ENCODE measurements around the gene GCN1. TPM values are rescaled to one million over a fixed set of nuclear protein-coding genes. Genes with fewer than 3 reads are reported as not detected.
"Not testable (repeated sequence)": the region's sequence is repeated elsewhere in the genome, so short reads cannot be mapped to it uniquely, and the experiment has no call there.

The GCN1 gene
- total RNA-seq, 1 donor from 2014 or later = 62.6 TPM

- intact Hi-C loops (cut with DNase I) = no loop called here
- DNase-seq (ENCODE audit: extremely low spot score in 2 of 2) = no peak
- H3K27me3 ChIP-seq = no peaks in the 10 kb centered on the region
- TF ChIP-seq POLR2AphosphoS5 (IDR thresholded peaks at IDR 0.05; ENCODE audit: insufficient read depth in 1 of 2, low read depth in 1 of 2) (no peak), CTCF (IDR thresholded peaks at IDR 0.05) (no peak), POLR2A (IDR thresholded peaks at IDR 0.05) (no peak)
- peaks cover 0 to 85% of the 10 kb centered on the region in 2 donors for H3K36me3 ChIP-seq
- no peaks in the 10 kb centered on the region for H3K4me1 ChIP-seq
- H3K4me3 ChIP-seq = no peak overlapping the region
- no peak overlapping the region for H3K27ac ChIP-seq
- no peaks in the 10 kb centered on the region for H3K9me3 ChIP-seq
Measured at GRCh38 chr12:120215766-120216735, 21.5 kb upstream of the GCN1 start.

- H3K36me3 ChIP-seq = peaks cover 0 to 81% of the 10 kb centered on the region in 2 donors
- H3K4me1 ChIP-seq = no peaks in the 10 kb centered on the region
- no peak overlapping the region for H3K27ac ChIP-seq
- no peak overlapping the region for H3K4me3 ChIP-seq
- H3K27me3 ChIP-seq = no peaks in the 10 kb centered on the region
- TF ChIP-seq POLR2A (IDR thresholded peaks at IDR 0.05) (no peak), CTCF (IDR thresholded peaks at IDR 0.05) (no peak), POLR2AphosphoS5 (IDR thresholded peaks at IDR 0.05; ENCODE audit: insufficient read depth in 1 of 2, low read depth in 1 of 2) (no peak)
- intact Hi-C loops (cut with DNase I) = no loop called here
- no peaks in the 10 kb centered on the region for H3K9me3 ChIP-seq
- no peak for DNase-seq (ENCODE audit: extremely low spot score in 2 of 2)
Measured at GRCh38 chr12:120215357-120215735, 20.8 kb upstream of the GCN1 start.

GRCh38 chr12:120214626-120215356 lies 20.3 kb upstream of the GCN1 start:
- no peak overlapping the region for H3K27ac ChIP-seq
- no peak overlapping the region for H3K4me3 ChIP-seq
- H3K4me1 ChIP-seq = no peaks in the 10 kb centered on the region
- intact Hi-C loops (cut with DNase I) = no loop called here
- TF ChIP-seq CTCF (IDR thresholded peaks at IDR 0.05) (no peak), POLR2AphosphoS5 (IDR thresholded peaks at IDR 0.05; ENCODE audit: insufficient read depth in 1 of 2, low read depth in 1 of 2) (no peak), POLR2A (IDR thresholded peaks at IDR 0.05) (no peak)
- peaks cover 0 to 76% of the 10 kb centered on the region in 2 donors for H3K36me3 ChIP-seq
- H3K27me3 ChIP-seq = no peaks in the 10 kb centered on the region
- H3K9me3 ChIP-seq = no peaks in the 10 kb centered on the region
- DNase-seq (ENCODE audit: extremely low spot score in 2 of 2) = no peak

GRCh38 chr12:120213758-120214157 lies 19.2 kb upstream of the GCN1 start:
- H3K4me1 ChIP-seq = no peaks in the 10 kb centered on the region
- H3K27ac ChIP-seq = no peak overlapping the region
- no peaks in the 10 kb centered on the region for H3K9me3 ChIP-seq
- H3K36me3 ChIP-seq = peaks cover 0 to 66% of the 10 kb centered on the region in 2 donors
- no peak for DNase-seq (ENCODE audit: extremely low spot score in 2 of 2)
- H3K27me3 ChIP-seq = no peaks in the 10 kb centered on the region
- TF ChIP-seq POLR2A (IDR thresholded peaks at IDR 0.05) (no peak), POLR2AphosphoS5 (IDR thresholded peaks at IDR 0.05; ENCODE audit: insufficient read depth in 1 of 2, low read depth in 1 of 2) (no peak), CTCF (IDR thresholded peaks at IDR 0.05) (no peak)
- intact Hi-C loops (cut with DNase I) = no loop called here
- no peak overlapping the region for H3K4me3 ChIP-seq

GRCh38 chr12:120213182-120213581 lies 18.7 kb upstream of the GCN1 start:
- H3K4me3 ChIP-seq; H3K9me3 ChIP-seq; DNase-seq (ENCODE audit: extremely low spot score in 2 of 2); H3K4me1 ChIP-seq; intact Hi-C loops (cut with DNase I); H3K27ac ChIP-seq; H3K27me3 ChIP-seq: not testable (repeated sequence)
- H3K36me3 ChIP-seq = peaks cover 0 to 61% of the 10 kb centered on the region in 2 donors
